ENCODE results near the gene CNDP2. TPM values are rescaled to one million over a fixed set of nuclear protein-coding genes. Genes with fewer than 3 reads are reported as not detected.
"Not testable (repeated sequence)": the region's sequence is repeated elsewhere in the genome, so short reads cannot be mapped to it uniquely, and the experiment has no call there.

CNDP2 gene
- total RNA-seq, 4 donors from 2014 or later, result 37.5 to 48.9 (median 48.0) TPM

GRCh38 chr18:74556126-74556525 is 60.0 kb downstream of the CNDP2 start:
- no peak overlapping the region for H3K4me3 ChIP-seq
- H3K27me3 ChIP-seq, result peaks cover 14% of the 10 kb centered on the region
- H3K36me3 ChIP-seq, result no peaks in the 10 kb centered on the region
- TF ChIP-seq EP300 (IDR thresholded peaks at IDR 0.05) (no peak), POLR2AphosphoS5 (IDR thresholded peaks at IDR 0.05) (no peak), POLR2A (IDR thresholded peaks at IDR 0.05) (no peak), CTCF (IDR thresholded peaks at IDR 0.05) (no peak)
- ATAC-seq, result no peak
- H3K27ac ChIP-seq, result no peak overlapping the region
- 61 to 88% methylated on average over 8 to 10 of the region's 11 CpGs for WGBS, 2 donors (ENCODE audit: low coverage in 1 of 2)
- H3K4me1 ChIP-seq, result no peaks in the 10 kb centered on the region
- no peaks in the 10 kb centered on the region for H3K9me3 ChIP-seq

- TF ChIP-seq CTCF (IDR thresholded peaks at IDR 0.05) (no peak), POLR2A (IDR thresholded peaks at IDR 0.05) (no peak), POLR2AphosphoS5 (IDR thresholded peaks at IDR 0.05) (no peak), EP300 (IDR thresholded peaks at IDR 0.05) (no peak)
- WGBS, 2 donors (ENCODE audit: low coverage in 1 of 2), result 60 to 90% methylated on average over 2 of the region's 4 CpGs
- ATAC-seq, result no peak
- Histone ChIP-seq H3K9me3 (no peaks in the 10 kb centered on the region), H3K36me3 (no peaks in the 10 kb centered on the region), H3K4me1 (no peaks in the 10 kb centered on the region), H3K27ac (no peak overlapping the region), H3K27me3 (peaks cover 14% of the 10 kb centered on the region), H3K4me3 (no peak overlapping the region)
Observed at GRCh38 chr18:74558096-74558495, 61.9 kb downstream of the CNDP2 start.

DNA sequence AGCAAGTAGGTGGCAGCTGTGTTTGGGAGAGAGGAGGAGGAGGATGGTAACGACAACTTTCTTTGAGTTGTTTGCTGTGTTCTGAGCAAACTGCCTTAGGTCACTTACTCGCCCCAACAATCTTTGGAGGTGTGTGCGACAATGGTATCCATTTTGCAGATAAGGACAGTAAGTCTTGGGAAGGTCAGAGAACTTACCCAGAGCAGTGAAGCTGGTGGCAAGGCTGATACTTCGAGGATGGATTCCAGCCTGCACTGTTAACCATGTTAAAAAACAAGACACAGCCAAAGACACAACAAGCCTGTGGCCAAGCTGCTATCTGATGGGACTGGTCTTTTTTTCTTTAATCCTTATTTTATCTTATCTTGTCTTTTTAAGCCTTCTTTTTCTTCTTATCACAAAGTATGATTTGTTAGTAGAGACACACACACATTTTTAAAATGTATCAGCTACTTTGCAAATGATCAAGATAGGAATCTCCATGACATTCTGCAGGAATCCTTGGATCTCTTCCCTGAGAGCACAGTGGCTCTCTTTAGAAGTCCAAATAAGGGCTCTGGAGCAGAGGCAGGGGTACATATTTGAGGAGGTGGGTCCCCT is 66.1 kb downstream of the CNDP2 start:
- no peaks in the 10 kb centered on the region for H3K9me3 ChIP-seq
- H3K36me3 ChIP-seq, result no peaks in the 10 kb centered on the region
- ATAC-seq, result no peak
- peaks cover 5% of the 10 kb centered on the region for H3K27me3 ChIP-seq
- no peak overlapping the region for H3K4me3 ChIP-seq
- H3K27ac ChIP-seq, result no peak overlapping the region
- WGBS, 2 donors (ENCODE audit: low coverage in 1 of 2), result 57 to 73% methylated on average over 2 to 4 of the region's 4 CpGs
- no peaks in the 10 kb centered on the region for H3K4me1 ChIP-seq
- TF ChIP-seq POLR2AphosphoS5 (IDR thresholded peaks at IDR 0.05) (no peak), EP300 (IDR thresholded peaks at IDR 0.05) (no peak), POLR2A (IDR thresholded peaks at IDR 0.05) (no peak), CTCF (IDR thresholded peaks at IDR 0.05) (no peak)

GRCh38 chr18:74562775-74563174 is 66.6 kb downstream of the CNDP2 start:
- WGBS, 2 donors (ENCODE audit: low coverage in 1 of 2), result 76% methylated on average over 2 of the region's 4 CpGs; no CpG with 5 or more reads in 1 of the 2 donors
- no peak for TF ChIP-seq EP300 (IDR thresholded peaks at IDR 0.05)
- TF ChIP-seq CTCF (IDR thresholded peaks at IDR 0.05), result no peak
- no peak for TF ChIP-seq POLR2AphosphoS5 (IDR thresholded peaks at IDR 0.05)
- TF ChIP-seq POLR2A (IDR thresholded peaks at IDR 0.05), result no peak
- Histone ChIP-seq H3K4me3 (no peak overlapping the region), H3K36me3 (no peaks in the 10 kb centered on the region), H3K27ac (no peak overlapping the region), H3K4me1 (no peaks in the 10 kb centered on the region), H3K9me3 (no peaks in the 10 kb centered on the region), H3K27me3 (peaks cover 5% of the 10 kb centered on the region)
- no peak for ATAC-seq

GRCh38 chr18:74563999-74564398 is 67.8 kb downstream of the CNDP2 start:
- Histone ChIP-seq H3K27me3 (peaks cover 2% of the 10 kb centered on the region), H3K9me3 (no peaks in the 10 kb centered on the region), H3K4me1 (no peaks in the 10 kb centered on the region), H3K4me3 (no peak overlapping the region), H3K27ac (no peak overlapping the region), H3K36me3 (no peaks in the 10 kb centered on the region)
- TF ChIP-seq POLR2A (IDR thresholded peaks at IDR 0.05), result no peak
- TF ChIP-seq POLR2AphosphoS5 (IDR thresholded peaks at IDR 0.05), result no peak
- no peak for TF ChIP-seq EP300 (IDR thresholded peaks at IDR 0.05)
- TF ChIP-seq CTCF (IDR thresholded peaks at IDR 0.05), result no peak
- no peak for ATAC-seq
- WGBS, 2 donors (ENCODE audit: low coverage in 1 of 2), result 55 to 100% methylated on average over 1 to 3 of the region's 3 CpGs

GRCh38 chr18:74565164-74565563 is 69.0 kb downstream of the CNDP2 start:
- ATAC-seq, H3K4me3 ChIP-seq, H3K9me3 ChIP-seq, H3K27ac ChIP-seq, H3K36me3 ChIP-seq, H3K4me1 ChIP-seq, H3K27me3 ChIP-seq: not testable (repeated sequence)
- 79 to 100% methylated on average over 1 of the region's 1 CpG for WGBS, 2 donors (ENCODE audit: low coverage in 1 of 2)

- not testable (repeated sequence) for H3K9me3 ChIP-seq, H3K4me1 ChIP-seq, ATAC-seq, H3K27ac ChIP-seq, H3K27me3 ChIP-seq, H3K36me3 ChIP-seq, H3K4me3 ChIP-seq
- 89% methylated on average over 3 of the region's 3 CpGs; no CpG with 5 or more reads in 1 of the 2 donors for WGBS, 2 donors (ENCODE audit: low coverage in 1 of 2)
Observed at GRCh38 chr18:74565993-74566392, 69.8 kb downstream of the CNDP2 start.
